C4-2B (cell line): ENCODE data around the gene WDR83.

Experiments
- ZFX ChIP-seq: fragments of 450-650 bp; IDR thresholded peaks from 2 replicates; pipeline ENCODE4 v1.6.1; 2017
- TF ChIP-seq, protein P1 (sequence below): fragments of 450-650 bp; conservative IDR thresholded peaks from 2 replicates; pipeline ENCODE4 v1.5.1; 2017; ENCODE audit warnings: mild to moderate bottlenecking

DNA sequence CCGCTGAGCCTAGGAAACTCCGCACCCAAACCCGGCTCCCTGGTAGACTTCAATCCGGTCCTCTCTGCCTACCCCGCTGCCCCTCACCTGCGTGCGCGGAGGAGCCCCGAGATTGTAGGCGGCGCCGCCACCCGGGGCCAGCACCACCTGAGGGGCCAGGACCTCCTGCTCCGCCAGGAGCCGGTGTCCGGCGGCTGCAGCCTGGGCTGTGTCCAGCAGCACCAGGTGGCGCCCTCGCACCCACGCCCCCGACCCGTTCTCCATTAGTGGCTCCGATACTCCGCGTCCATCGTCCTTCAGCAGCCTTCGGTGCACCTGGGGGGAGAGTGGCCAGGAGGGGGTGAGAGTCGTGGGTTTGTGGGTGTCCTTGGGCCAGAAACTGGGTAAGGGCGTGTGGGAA lies 18.5 kb upstream of the WDR83 start:
- TF ChIP-seq, protein P1, sequence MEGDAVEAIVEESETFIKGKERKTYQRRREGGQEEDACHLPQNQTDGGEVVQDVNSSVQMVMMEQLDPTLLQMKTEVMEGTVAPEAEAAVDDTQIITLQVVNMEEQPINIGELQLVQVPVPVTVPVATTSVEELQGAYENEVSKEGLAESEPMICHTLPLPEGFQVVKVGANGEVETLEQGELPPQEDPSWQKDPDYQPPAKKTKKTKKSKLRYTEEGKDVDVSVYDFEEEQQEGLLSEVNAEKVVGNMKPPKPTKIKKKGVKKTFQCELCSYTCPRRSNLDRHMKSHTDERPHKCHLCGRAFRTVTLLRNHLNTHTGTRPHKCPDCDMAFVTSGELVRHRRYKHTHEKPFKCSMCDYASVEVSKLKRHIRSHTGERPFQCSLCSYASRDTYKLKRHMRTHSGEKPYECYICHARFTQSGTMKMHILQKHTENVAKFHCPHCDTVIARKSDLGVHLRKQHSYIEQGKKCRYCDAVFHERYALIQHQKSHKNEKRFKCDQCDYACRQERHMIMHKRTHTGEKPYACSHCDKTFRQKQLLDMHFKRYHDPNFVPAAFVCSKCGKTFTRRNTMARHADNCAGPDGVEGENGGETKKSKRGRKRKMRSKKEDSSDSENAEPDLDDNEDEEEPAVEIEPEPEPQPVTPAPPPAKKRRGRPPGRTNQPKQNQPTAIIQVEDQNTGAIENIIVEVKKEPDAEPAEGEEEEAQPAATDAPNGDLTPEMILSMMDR = no peak
- no peak for TF ChIP-seq ZFX
